HepG2 (cell line): Measurements from ENCODE around the gene BICRA. TPM values are rescaled to one million over a fixed set of nuclear protein-coding genes. Genes with fewer than 3 reads are reported as not detected.

Experiments used
- ARID4A ChIP-seq: sonication (generic); formaldehyde crosslinking; IDR thresholded peaks from 2 replicates; pipeline ENCODE4 v1.5.0; 2020; ENCODE audit warnings: mild to moderate bottlenecking, missing genetic modification reagents, borderline replicate concordance
- SAP130 ChIP-seq: IDR thresholded peaks from 2 replicates; pipeline ENCODE4 v1.6.1; 2016; ENCODE audit warnings: low read depth
- SOX6 ChIP-seq, 2 experiments: fragments of 450-650 bp in 1 of 2; sonication (generic) in 1 of 2; formaldehyde crosslinking in 1 of 2; IDR thresholded peaks; 2 replicates each; pipeline versions ENCODE4 v1.4.0 to v1.6.1; 2017 to 2020; ENCODE audit warnings: antibody characterized with exemption in 1 of 2, mild to moderate bottlenecking in 1 of 2, missing genetic modification reagents in 1 of 2
- SP5 ChIP-seq: IDR thresholded peaks from 2 replicates; pipeline ENCODE4 v1.6.1; 2016; ENCODE audit warnings: low read depth, borderline replicate concordance
- TBP ChIP-seq: sonication (generic); formaldehyde crosslinking; IDR thresholded peaks from 2 replicates; pipeline ENCODE4 v1.5.0; 2020; ENCODE audit warnings: missing genetic modification reagents
- ZNF101 ChIP-seq: sonication (generic); formaldehyde crosslinking; IDR thresholded peaks from 2 replicates; pipeline ENCODE4 v1.4.0; 2020; ENCODE audit warnings: mild to moderate bottlenecking, low read depth, missing genetic modification reagents, borderline replicate concordance
- ZNF282 ChIP-seq: fragments of 450-650 bp; IDR thresholded peaks from 2 replicates; pipeline ENCODE4 v1.6.1; 2018; ENCODE audit not compliant: partially characterized antibody
- ZNF30 ChIP-seq: sonication (generic); formaldehyde crosslinking; IDR thresholded peaks from 2 replicates; pipeline ENCODE4 v1.5.0; 2020; ENCODE audit warnings: mild to moderate bottlenecking, missing genetic modification reagents
- ZNF430 ChIP-seq: sonication (generic); formaldehyde crosslinking; IDR thresholded peaks from 2 replicates; pipeline ENCODE4 v1.9.0; 2021; ENCODE audit warnings: mild to moderate bottlenecking, missing genetic modification reagents
- polyA plus RNA-seq, 8 experiments: library from polyadenylated mRNA; depleted of rRNA in 3 of 8; stranded (reverse) in 7 of 8; unstranded in 1 of 8; fragments of >200 nt; fragmentation: Illumina TruSeq in 4 of 8; extraction: Trizol in 4 of 8; gene quantifications; 2 replicates each; pipeline versions ENCODE4 v1.2.1 to v1.2.3, GENCODE V29; 2011 to 2016; ENCODE audit warnings: low read depth in 4 of 8, missing spikeins in 1 of 8, mixed read lengths in 1 of 8; ENCODE audit not compliant: insufficient read depth in 1 of 8
- total RNA-seq, 5 experiments: library from RNA; depleted of rRNA; stranded (reverse); fragments of >200 nt; fragmentation: Illumina TruSeq; extraction: Trizol; gene quantifications; 2 replicates each; pipeline ENCODE4 v1.2.3, GENCODE V29; 2016; ENCODE audit warnings: low read depth in 1 of 5
- TF ChIP-seq, protein P1 (sequence below): sonication (generic); formaldehyde crosslinking; IDR thresholded peaks from 2 replicates; pipeline ENCODE4 v1.4.0; 2020; ENCODE audit warnings: missing genetic modification reagents
- TF ChIP-seq, protein P2 (sequence below): IDR thresholded peaks from 2 replicates; pipeline ENCODE4 v1.6.1; 2016; ENCODE audit warnings: control low read depth
- TF ChIP-seq, protein P3 (sequence below), 2 experiments: fragments of 450-650 bp in 1 of 2; sonication (generic) in 1 of 2; formaldehyde crosslinking; IDR thresholded peaks; 2 replicates each; pipeline versions ENCODE4 v1.5.0 to v1.8.0; 2020 to 2022; ENCODE audit warnings: mild to moderate bottlenecking in 1 of 2, missing genetic modification reagents in 1 of 2
- TF ChIP-seq, protein P4 (sequence below): sonication (generic); formaldehyde crosslinking; IDR thresholded peaks from 2 replicates; pipeline ENCODE4 v1.9.0; 2021; ENCODE audit warnings: missing genetic modification reagents, mild to moderate bottlenecking, borderline replicate concordance
- TF ChIP-seq, protein P5 (sequence below): sonication (generic); formaldehyde crosslinking; conservative IDR thresholded peaks from 2 replicates; pipeline ENCODE4 v1.4.0; 2020; ENCODE audit warnings: missing genetic modification reagents

The BICRA gene
- total and polyA plus RNA-seq, 2 of the 13 experiments (the other 11 are each of a cell fraction or from before 2014, with no cell fraction given) = 0.55 to 0.71 TPM

GRCh38 chr19:47745010-47745901, 136.3 kb downstream of the BICRA start, which contains the start of gene NOP53 (continued):
- TF ChIP-seq SOX6 (IDR thresholded peaks at IDR 0.05) = no peak
- peak; percentile 26; the same call in 1 of the 2 replicates for TF ChIP-seq SOX6 (CRISPR knock-in tag; IDR thresholded peaks at IDR 0.05)
- TF ChIP-seq, protein P1, sequence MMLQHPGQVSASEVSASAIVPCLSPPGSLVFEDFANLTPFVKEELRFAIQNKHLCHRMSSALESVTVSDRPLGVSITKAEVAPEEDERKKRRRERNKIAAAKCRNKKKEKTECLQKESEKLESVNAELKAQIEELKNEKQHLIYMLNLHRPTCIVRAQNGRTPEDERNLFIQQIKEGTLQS (CRISPR knock-in tag) = no peak
- TF ChIP-seq, protein P2, sequence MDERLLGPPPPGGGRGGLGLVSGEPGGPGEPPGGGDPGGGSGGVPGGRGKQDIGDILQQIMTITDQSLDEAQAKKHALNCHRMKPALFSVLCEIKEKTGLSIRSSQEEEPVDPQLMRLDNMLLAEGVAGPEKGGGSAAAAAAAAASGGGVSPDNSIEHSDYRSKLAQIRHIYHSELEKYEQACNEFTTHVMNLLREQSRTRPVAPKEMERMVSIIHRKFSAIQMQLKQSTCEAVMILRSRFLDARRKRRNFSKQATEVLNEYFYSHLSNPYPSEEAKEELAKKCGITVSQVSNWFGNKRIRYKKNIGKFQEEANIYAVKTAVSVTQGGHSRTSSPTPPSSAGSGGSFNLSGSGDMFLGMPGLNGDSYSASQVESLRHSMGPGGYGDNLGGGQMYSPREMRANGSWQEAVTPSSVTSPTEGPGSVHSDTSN (CRISPR knock-in tag) = no peak
- TF ChIP-seq, protein P3, sequence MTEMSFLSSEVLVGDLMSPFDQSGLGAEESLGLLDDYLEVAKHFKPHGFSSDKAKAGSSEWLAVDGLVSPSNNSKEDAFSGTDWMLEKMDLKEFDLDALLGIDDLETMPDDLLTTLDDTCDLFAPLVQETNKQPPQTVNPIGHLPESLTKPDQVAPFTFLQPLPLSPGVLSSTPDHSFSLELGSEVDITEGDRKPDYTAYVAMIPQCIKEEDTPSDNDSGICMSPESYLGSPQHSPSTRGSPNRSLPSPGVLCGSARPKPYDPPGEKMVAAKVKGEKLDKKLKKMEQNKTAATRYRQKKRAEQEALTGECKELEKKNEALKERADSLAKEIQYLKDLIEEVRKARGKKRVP (CRISPR knock-in tag; IDR thresholded peaks at IDR 0.05) = no peak
- TF ChIP-seq SAP130 = peak; percentile 84
- 0 out of 2 replicates have a peak, but pooled peaks have one; percentile 61 for TF ChIP-seq ZNF430 (CRISPR knock-in tag)
- no peak for TF ChIP-seq ZNF282
- no peak for TF ChIP-seq ZNF101
- peak; percentile 89 for TF ChIP-seq ARID4A (CRISPR knock-in tag)
- TF ChIP-seq, protein P4, sequence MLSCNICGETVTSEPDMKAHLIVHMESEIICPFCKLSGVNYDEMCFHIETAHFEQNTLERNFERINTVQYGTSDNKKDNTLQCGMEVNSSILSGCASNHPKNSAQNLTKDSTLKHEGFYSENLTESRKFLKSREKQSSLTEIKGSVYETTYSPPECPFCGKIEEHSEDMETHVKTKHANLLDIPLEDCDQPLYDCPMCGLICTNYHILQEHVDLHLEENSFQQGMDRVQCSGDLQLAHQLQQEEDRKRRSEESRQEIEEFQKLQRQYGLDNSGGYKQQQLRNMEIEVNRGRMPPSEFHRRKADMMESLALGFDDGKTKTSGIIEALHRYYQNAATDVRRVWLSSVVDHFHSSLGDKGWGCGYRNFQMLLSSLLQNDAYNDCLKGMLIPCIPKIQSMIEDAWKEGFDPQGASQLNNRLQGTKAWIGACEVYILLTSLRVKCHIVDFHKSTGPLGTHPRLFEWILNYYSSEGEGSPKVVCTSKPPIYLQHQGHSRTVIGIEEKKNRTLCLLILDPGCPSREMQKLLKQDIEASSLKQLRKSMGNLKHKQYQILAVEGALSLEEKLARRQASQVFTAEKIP (CRISPR knock-in tag) = no peak
- TF ChIP-seq TBP (CRISPR knock-in tag) = no peak
- TF ChIP-seq, protein P5, sequence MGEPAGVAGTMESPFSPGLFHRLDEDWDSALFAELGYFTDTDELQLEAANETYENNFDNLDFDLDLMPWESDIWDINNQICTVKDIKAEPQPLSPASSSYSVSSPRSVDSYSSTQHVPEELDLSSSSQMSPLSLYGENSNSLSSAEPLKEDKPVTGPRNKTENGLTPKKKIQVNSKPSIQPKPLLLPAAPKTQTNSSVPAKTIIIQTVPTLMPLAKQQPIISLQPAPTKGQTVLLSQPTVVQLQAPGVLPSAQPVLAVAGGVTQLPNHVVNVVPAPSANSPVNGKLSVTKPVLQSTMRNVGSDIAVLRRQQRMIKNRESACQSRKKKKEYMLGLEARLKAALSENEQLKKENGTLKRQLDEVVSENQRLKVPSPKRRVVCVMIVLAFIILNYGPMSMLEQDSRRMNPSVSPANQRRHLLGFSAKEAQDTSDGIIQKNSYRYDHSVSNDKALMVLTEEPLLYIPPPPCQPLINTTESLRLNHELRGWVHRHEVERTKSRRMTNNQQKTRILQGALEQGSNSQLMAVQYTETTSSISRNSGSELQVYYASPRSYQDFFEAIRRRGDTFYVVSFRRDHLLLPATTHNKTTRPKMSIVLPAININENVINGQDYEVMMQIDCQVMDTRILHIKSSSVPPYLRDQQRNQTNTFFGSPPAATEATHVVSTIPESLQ = 0 out of 2 replicates have a peak, but pooled peaks have one; percentile 29
- no peak for TF ChIP-seq ZNF30 (CRISPR knock-in tag)
- peak; percentile 99 for TF ChIP-seq SP5 (CRISPR knock-in tag)
